Measurements from ENCODE around the gene MRGPRE.

Gene MRGPRE

GRCh38 chr11:3213659-3214419, 18.4 kb downstream of the MRGPRE start:
- DNase-seq: no peak

- no peak for DNase-seq
Measured at GRCh38 chr11:3208272-3208671, 23.9 kb downstream of the MRGPRE start.

- no peak for DNase-seq
Measured at GRCh38 chr11:3207526-3208189, 24.6 kb downstream of the MRGPRE start.

GRCh38 chr11:3206922-3207204, 25.4 kb downstream of the MRGPRE start:
- DNase-seq: no peak

- DNase-seq: no peak
Measured at GRCh38 chr11:3206156-3206921, 25.9 kb downstream of the MRGPRE start.

- no peak for DNase-seq
Measured at GRCh38 chr11:3205261-3206155, 26.7 kb downstream of the MRGPRE start.

GRCh38 chr11:3204141-3205015, 27.8 kb downstream of the MRGPRE start:
- no peak for DNase-seq

- DNase-seq: no peak
Measured at GRCh38 chr11:3203221-3204043, 28.8 kb downstream of the MRGPRE start.

GRCh38 chr11:3202759-3203158, 29.5 kb downstream of the MRGPRE start:
- DNase-seq: no peak

- no peak for DNase-seq
Measured at GRCh38 chr11:3202305-3202704, 29.9 kb downstream of the MRGPRE start.

GRCh38 chr11:3201677-3202181, 30.5 kb downstream of the MRGPRE start:
- DNase-seq: no peak

- no peak for DNase-seq
Measured at GRCh38 chr11:3201112-3201581, 31.1 kb downstream of the MRGPRE start.

GRCh38 chr11:3200388-3201111, 31.7 kb downstream of the MRGPRE start:
- no peak for DNase-seq

GRCh38 chr11:3199537-3200295, 32.5 kb downstream of the MRGPRE start:
- no peak for DNase-seq

GRCh38 chr11:3198815-3199214, 33.4 kb downstream of the MRGPRE start:
- no peak for DNase-seq

- DNase-seq: no peak
Measured at GRCh38 chr11:3197878-3198528, 34.2 kb downstream of the MRGPRE start.

- no peak for DNase-seq
Measured at GRCh38 chr11:3197044-3197695, 35.0 kb downstream of the MRGPRE start.

Measured in stimulated activated CD4-positive, alpha-beta T cell treated with anti-CD3 and anti-CD28 coated beads, Interleukin-4, amount 100 ng/mL, for 24 hours (primary cell).